Upper lobe of right lung (tissue), 1 donor: ENCODE data around the gene ASXL2. TPM values are rescaled to one million over a fixed set of nuclear protein-coding genes. Genes with fewer than 3 reads are reported as not detected.

Experiments used
- ATAC-seq: fragments of 200-7000 bp; cut with Tn5 transposase; one replicate; pipeline ENCODE4 v1.9.1; 2020; ENCODE audit warnings: mild to moderate bottlenecking, moderate library complexity
- DNase-seq: peaks from one replicate; pipeline ENCODE4 v3.0.0-alpha.2; 2020
- H3K27ac ChIP-seq: fragments of 200-600 bp; one replicate; pipeline ENCODE4 v1.8.0; 2022
- H3K27me3 ChIP-seq: fragments of 200-600 bp; one replicate; pipeline ENCODE4 v1.8.0; 2022; ENCODE audit warnings: mild to moderate bottlenecking
- H3K36me3 ChIP-seq: fragments of 200-600 bp; one replicate; pipeline ENCODE4 v1.8.0; 2022
- H3K4me1 ChIP-seq: fragments of 200-600 bp; one replicate; pipeline ENCODE4 v1.8.0; 2022
- H3K4me3 ChIP-seq: fragments of 200-600 bp; one replicate; pipeline ENCODE4 v1.8.0; 2022; ENCODE audit warnings: mild to moderate bottlenecking
- H3K9me3 ChIP-seq: fragments of 200-600 bp; one replicate; pipeline ENCODE4 v1.8.0; 2022
- intact Hi-C: fragments of 100-400 bp; cut with DNase I; formaldehyde crosslinking; loops from one replicate; pipeline ENCODE4 v1.11.0; 2022
- total RNA-seq: library from RNA; stranded (reverse); fragmentation: NEBNext Ultra II Directional; extraction: Animal tissue kit (Norgen Biotek cat#: 25700); gene quantifications from one replicate; pipeline ENCODE4 v1.2.1, GENCODE V29; 2021
- TF ChIP-seq, protein P1 (sequence below): fragments of 200-600 bp; IDR thresholded peaks from one replicate; pipeline ENCODE4 v1.8.0; 2022; ENCODE audit warnings: antibody characterized with exemption
- donor health status: DM: no; HTN: yes; CAD: no; lungs with severe emphysema.

Gene ASXL2
- total RNA-seq, 1 donor from 2014 or later = 34.3 TPM

GRCh38 chr2:25845843-25846505 lies 32.3 kb downstream of the ASXL2 start:
- Histone ChIP-seq H3K27ac (no peak overlapping the region), H3K4me3 (no peak overlapping the region), H3K27me3 (no peaks in the 10 kb centered on the region), H3K9me3 (no peaks in the 10 kb centered on the region), H3K4me1 (no peaks in the 10 kb centered on the region), H3K36me3 (peaks cover 31% of the 10 kb centered on the region)
- intact Hi-C loops = no loop called here
- no peak for DNase-seq
- no peak for ATAC-seq
- TF ChIP-seq, protein P1, sequence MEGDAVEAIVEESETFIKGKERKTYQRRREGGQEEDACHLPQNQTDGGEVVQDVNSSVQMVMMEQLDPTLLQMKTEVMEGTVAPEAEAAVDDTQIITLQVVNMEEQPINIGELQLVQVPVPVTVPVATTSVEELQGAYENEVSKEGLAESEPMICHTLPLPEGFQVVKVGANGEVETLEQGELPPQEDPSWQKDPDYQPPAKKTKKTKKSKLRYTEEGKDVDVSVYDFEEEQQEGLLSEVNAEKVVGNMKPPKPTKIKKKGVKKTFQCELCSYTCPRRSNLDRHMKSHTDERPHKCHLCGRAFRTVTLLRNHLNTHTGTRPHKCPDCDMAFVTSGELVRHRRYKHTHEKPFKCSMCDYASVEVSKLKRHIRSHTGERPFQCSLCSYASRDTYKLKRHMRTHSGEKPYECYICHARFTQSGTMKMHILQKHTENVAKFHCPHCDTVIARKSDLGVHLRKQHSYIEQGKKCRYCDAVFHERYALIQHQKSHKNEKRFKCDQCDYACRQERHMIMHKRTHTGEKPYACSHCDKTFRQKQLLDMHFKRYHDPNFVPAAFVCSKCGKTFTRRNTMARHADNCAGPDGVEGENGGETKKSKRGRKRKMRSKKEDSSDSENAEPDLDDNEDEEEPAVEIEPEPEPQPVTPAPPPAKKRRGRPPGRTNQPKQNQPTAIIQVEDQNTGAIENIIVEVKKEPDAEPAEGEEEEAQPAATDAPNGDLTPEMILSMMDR = no peak

- ATAC-seq (no peak), DNase-seq (no peak)
- H3K9me3 ChIP-seq = no peaks in the 10 kb centered on the region
- TF ChIP-seq, protein P1 = no peak
- H3K4me3 ChIP-seq = no peak overlapping the region
- H3K4me1 ChIP-seq = no peaks in the 10 kb centered on the region
- no peak overlapping the region for H3K27ac ChIP-seq
- peaks cover 39% of the 10 kb centered on the region for H3K36me3 ChIP-seq
- no peaks in the 10 kb centered on the region for H3K27me3 ChIP-seq
- intact Hi-C loops = no loop called here
These were observed 34.2 kb downstream of the ASXL2 start for GRCh38 chr2:25844089-25844488.

- H3K27ac ChIP-seq = no peak overlapping the region
- ATAC-seq (no peak), DNase-seq (no peak)
- TF ChIP-seq, protein P1 = no peak
- no peaks in the 10 kb centered on the region for H3K27me3 ChIP-seq
- no peak overlapping the region for H3K4me3 ChIP-seq
- no peaks in the 10 kb centered on the region for H3K9me3 ChIP-seq
- peaks cover 39% of the 10 kb centered on the region for H3K36me3 ChIP-seq
- intact Hi-C loops = no loop called here
- H3K4me1 ChIP-seq = no peaks in the 10 kb centered on the region
These were observed 36.1 kb downstream of the ASXL2 start for GRCh38 chr2:25842155-25842554.

DNA sequence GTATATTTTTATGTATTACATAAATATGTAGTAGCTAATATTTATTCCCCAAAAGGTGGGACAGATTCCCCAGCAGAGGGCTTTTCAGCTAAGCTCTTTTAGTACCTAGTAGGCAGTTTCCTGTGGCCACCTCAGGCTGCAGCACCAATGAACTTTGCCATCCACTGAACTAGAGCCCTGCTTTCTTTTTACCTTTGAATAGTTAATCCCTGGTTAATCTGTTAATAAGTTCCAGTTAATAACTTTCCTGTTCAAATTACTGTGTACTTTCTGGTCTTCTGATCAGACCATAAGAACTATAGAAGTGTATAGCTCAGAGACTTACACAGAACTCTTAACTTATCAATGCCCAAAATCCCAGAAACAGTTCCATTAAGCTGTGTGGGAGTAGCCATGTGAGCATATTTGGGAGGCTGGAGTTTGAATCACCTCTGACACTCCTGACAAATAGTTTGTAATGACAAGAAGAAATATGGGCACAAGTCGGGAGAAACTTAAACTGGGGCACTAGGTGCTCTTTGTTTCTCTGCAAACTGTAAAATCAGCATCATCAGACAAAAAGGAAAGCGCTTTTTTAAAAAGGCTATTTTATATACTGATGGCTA lies 40.0 kb downstream of the ASXL2 start:
- Histone ChIP-seq H3K9me3 (no peaks in the 10 kb centered on the region), H3K4me1 (no peaks in the 10 kb centered on the region), H3K27me3 (no peaks in the 10 kb centered on the region), H3K36me3 (peaks cover 29% of the 10 kb centered on the region), H3K27ac (no peak overlapping the region), H3K4me3 (no peak overlapping the region)
- intact Hi-C loops = no loop called here
- ATAC-seq (no peak), DNase-seq (no peak)
- TF ChIP-seq, protein P1 = no peak

- intact Hi-C loops = no loop called here
- H3K36me3 ChIP-seq = peaks cover 18% of the 10 kb centered on the region
- no peaks in the 10 kb centered on the region for H3K27me3 ChIP-seq
- no peaks in the 10 kb centered on the region for H3K4me1 ChIP-seq
- DNase-seq = no peak
- no peak overlapping the region for H3K4me3 ChIP-seq
- TF ChIP-seq, protein P1 = no peak
- no peak overlapping the region for H3K27ac ChIP-seq
- H3K9me3 ChIP-seq = no peaks in the 10 kb centered on the region
- ATAC-seq = no peak
These were observed 42.4 kb downstream of the ASXL2 start for GRCh38 chr2:25835906-25836305.
